ENCODE results near the gene SERINC1. TPM values are rescaled to one million over a fixed set of nuclear protein-coding genes. Genes with fewer than 3 reads are reported as not detected.

The SERINC1 gene
- total RNA-seq, 2 donors from 2014 or later, result 61.3 to 78.2 TPM

DNA sequence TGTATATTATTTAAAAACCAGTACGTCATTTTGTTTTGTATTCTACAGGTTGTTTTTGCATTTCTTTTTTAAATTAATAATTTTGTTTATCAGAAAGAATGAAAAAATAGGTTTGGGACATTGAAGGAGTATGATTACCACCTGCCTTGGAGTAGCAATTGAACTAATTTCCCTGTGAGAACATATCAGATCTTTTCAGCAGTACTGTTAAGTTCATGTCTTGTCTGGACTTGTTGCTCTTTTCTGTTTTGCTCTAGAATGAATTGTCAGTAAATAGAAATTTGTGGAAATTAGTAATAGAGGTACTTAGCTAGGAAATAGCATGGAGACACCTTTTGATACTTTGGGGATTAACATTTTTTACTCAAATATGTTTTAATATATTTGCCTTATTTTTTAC, 47.9 kb downstream of the SERINC1 start:
- no peaks in the 10 kb centered on the region for H3K27me3 Mint-ChIP-seq (ENCODE audit: low read depth)
- peaks cover 9% of the 10 kb centered on the region for H3K4me1 Mint-ChIP-seq (ENCODE audit: low read depth)
- no peak overlapping the region for H3K4me3 Mint-ChIP-seq
- no peak overlapping the region for H3K27ac Mint-ChIP-seq
- H3K36me3 Mint-ChIP-seq (ENCODE audit: insufficient read depth in 2 of 2), result peaks cover 6 to 35% of the 10 kb centered on the region in 2 donors
- H3K9me3 Mint-ChIP-seq, result no peaks in the 10 kb centered on the region
- ATAC-seq (replicated peaks in 1 of 2), result no peak
- no peak for DNase-seq

DNA sequence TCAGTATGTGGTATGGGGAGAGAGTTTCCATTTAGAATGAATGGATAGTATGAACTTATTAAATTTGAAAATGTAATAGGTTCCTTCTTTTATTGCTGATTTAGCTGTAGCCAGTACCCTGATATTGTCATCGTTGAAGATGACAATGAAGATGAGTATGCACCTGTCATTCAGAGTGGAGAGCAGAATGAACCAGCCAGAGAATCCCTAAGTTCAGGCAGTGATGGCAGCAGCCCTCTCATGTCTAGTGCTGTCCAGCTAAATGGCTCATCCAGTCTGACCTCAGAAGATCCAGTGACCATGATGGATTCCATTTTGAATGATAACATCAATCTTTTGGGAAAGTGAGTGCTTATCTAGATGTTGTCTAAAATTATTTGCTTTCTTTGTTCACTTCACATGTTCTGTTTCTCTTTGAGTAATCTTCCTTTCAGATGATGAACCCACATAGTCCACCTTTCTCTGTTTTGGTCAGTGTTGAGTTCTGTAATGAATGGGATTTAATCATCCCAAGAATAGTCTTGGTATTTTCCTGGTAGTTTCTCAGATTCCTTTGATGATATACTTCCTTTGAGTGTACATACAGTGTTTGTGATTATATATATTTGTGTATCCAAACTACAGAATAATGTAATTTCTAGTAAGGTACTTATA, 48.9 kb downstream of the SERINC1 start:
- Mint-ChIP-seq H3K36me3 (ENCODE audit: insufficient read depth in 2 of 2) (peaks cover 6 to 35% of the 10 kb centered on the region in 2 donors), H3K4me3 (no peak overlapping the region), H3K27me3 (ENCODE audit: low read depth) (no peaks in the 10 kb centered on the region), H3K27ac (peak overlapping the region; percentile 62), H3K4me1 (ENCODE audit: low read depth) (peaks cover 9% of the 10 kb centered on the region), H3K9me3 (no peaks in the 10 kb centered on the region)
- ATAC-seq (replicated peaks in 1 of 2) (peak; percentile 83 to 86), DNase-seq (no peak)

- ATAC-seq (replicated peaks in 1 of 2), result no peak
- Mint-ChIP-seq H3K4me3 (no peak overlapping the region), H3K27me3 (ENCODE audit: low read depth) (no peaks in the 10 kb centered on the region), H3K9me3 (no peaks in the 10 kb centered on the region), H3K27ac (no peak overlapping the region), H3K36me3 (ENCODE audit: insufficient read depth in 2 of 2) (peaks cover 6 to 33% of the 10 kb centered on the region in 2 donors), H3K4me1 (ENCODE audit: low read depth) (peaks cover 9% of the 10 kb centered on the region)
- no peak for DNase-seq
Observed at GRCh38 chr6:122422003-122422402, 49.6 kb downstream of the SERINC1 start.

DNA sequence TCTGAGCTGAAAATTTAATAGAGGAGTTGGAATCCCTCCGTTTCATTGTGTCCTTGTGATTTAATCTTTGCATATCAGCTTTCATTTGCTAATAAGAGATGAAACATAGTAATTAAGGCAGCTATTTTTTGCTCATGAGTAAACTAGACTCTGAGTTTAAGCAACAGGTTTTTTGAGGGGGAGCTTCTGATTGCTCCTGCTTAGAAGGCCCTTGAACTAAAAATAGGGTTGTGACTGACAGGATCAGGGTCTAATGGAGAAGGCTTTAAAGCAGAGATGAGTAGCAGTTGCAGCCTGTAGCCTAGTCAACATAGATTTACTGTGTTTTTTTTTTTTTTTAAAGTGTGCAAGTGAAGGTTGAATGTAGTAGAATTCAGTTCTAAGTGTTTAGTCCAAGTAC, 54.8 kb downstream of the SERINC1 start:
- H3K27me3 Mint-ChIP-seq (ENCODE audit: low read depth), result no peaks in the 10 kb centered on the region

DNA sequence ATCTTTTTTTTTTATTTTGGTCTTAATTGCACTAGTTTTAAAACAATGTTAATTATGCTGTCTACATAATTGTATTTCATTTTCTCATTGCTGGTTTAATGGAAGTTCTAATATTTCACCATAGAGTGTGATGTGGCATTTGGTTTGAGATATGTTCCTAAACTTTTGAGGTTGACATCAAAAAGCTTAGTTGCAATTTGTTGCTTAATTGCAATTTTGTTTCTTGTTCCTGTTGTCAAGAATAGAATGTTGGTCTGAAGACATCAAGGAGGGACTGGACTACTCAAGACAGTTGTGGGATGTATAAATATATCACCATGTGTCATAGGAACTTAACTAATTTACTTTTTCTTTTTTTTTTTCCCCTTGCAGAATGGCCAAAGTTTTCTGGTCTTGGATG, 59.6 kb downstream of the SERINC1 start:
- Mint-ChIP-seq H3K27ac (peak overlapping the region; percentile 27), H3K36me3 (ENCODE audit: insufficient read depth in 2 of 2) (peaks cover 4 to 30% of the 10 kb centered on the region in 2 donors), H3K27me3 (ENCODE audit: low read depth) (no peaks in the 10 kb centered on the region)

More for the DNA sequence above, 54.8 kb downstream of the SERINC1 start:
- H3K27ac Mint-ChIP-seq, result no peak overlapping the region
- peaks cover 4 to 27% of the 10 kb centered on the region in 2 donors for H3K36me3 Mint-ChIP-seq (ENCODE audit: insufficient read depth in 2 of 2)
- no peaks in the 10 kb centered on the region for H3K9me3 Mint-ChIP-seq
- H3K4me1 Mint-ChIP-seq (ENCODE audit: low read depth), result no peaks in the 10 kb centered on the region
- DNase-seq (no peak), ATAC-seq (replicated peaks in 1 of 2) (no peak)
- no peak overlapping the region for H3K4me3 Mint-ChIP-seq

GRCh38 chr6:122408702-122409458, 62.7 kb downstream of the SERINC1 start:
- Mint-ChIP-seq H3K27ac (peak overlapping the region; percentile 100), H3K4me3 (peak overlapping the region; percentile 82 to 95), H3K4me1 (ENCODE audit: low read depth) (peaks cover 75% of the 10 kb centered on the region), H3K27me3 (ENCODE audit: low read depth) (no peaks in the 10 kb centered on the region), H3K36me3 (ENCODE audit: insufficient read depth in 2 of 2) (peaks cover 5 to 33% of the 10 kb centered on the region in 2 donors), H3K9me3 (peaks cover 2% of the 10 kb centered on the region in 2 donors)
- peak; percentile 52 to 53 for ATAC-seq (replicated peaks in 1 of 2)
- no peak for DNase-seq

More for the DNA sequence above, 59.6 kb downstream of the SERINC1 start:
- Mint-ChIP-seq H3K4me3 (peak overlapping the region in 1 of 2 donors; percentile 18), H3K9me3 (no peaks in the 10 kb centered on the region), H3K4me1 (ENCODE audit: low read depth) (peaks cover 44% of the 10 kb centered on the region)
- ATAC-seq (replicated peaks in 1 of 2) (no peak), DNase-seq (no peak)

GRCh38 chr6:122408240-122408639, 63.4 kb downstream of the SERINC1 start:
- H3K9me3 Mint-ChIP-seq, result peaks cover 2% of the 10 kb centered on the region in 2 donors
- DNase-seq (no peak), ATAC-seq (replicated peaks in 1 of 2) (no peak)
- H3K4me1 Mint-ChIP-seq (ENCODE audit: low read depth), result peaks cover 77% of the 10 kb centered on the region
- H3K4me3 Mint-ChIP-seq, result peak overlapping the region; percentile 82 to 95
- H3K36me3 Mint-ChIP-seq (ENCODE audit: insufficient read depth in 2 of 2), result peaks cover 5 to 28% of the 10 kb centered on the region in 2 donors
- peak overlapping the region; percentile 100 for H3K27ac Mint-ChIP-seq
- no peaks in the 10 kb centered on the region for H3K27me3 Mint-ChIP-seq (ENCODE audit: low read depth)

GRCh38 chr6:122407712-122408111, 63.9 kb downstream of the SERINC1 start:
- Mint-ChIP-seq H3K27ac (peak overlapping the region; percentile 100), H3K4me3 (peak overlapping the region in 1 of 2 donors; percentile 95), H3K4me1 (ENCODE audit: low read depth) (peaks cover 78% of the 10 kb centered on the region), H3K36me3 (ENCODE audit: insufficient read depth in 2 of 2) (peaks cover 5 to 27% of the 10 kb centered on the region in 2 donors), H3K27me3 (ENCODE audit: low read depth) (no peaks in the 10 kb centered on the region), H3K9me3 (peaks cover 2% of the 10 kb centered on the region in 2 donors)
- DNase-seq (no peak), ATAC-seq (replicated peaks in 1 of 2) (no peak)

- DNase-seq (no peak), ATAC-seq (replicated peaks in 1 of 2) (no peak)
- peaks cover 90% of the 10 kb centered on the region for H3K4me1 Mint-ChIP-seq (ENCODE audit: low read depth)
- no peaks in the 10 kb centered on the region for H3K27me3 Mint-ChIP-seq (ENCODE audit: low read depth)
- H3K9me3 Mint-ChIP-seq, result peaks cover 2% of the 10 kb centered on the region in 2 donors
- no peak overlapping the region for H3K4me3 Mint-ChIP-seq
- H3K27ac Mint-ChIP-seq, result no peak overlapping the region
- H3K36me3 Mint-ChIP-seq (ENCODE audit: insufficient read depth in 2 of 2), result peaks cover 1 to 14% of the 10 kb centered on the region in 2 donors
Observed at GRCh38 chr6:122406187-122406586, 65.4 kb downstream of the SERINC1 start.

- DNase-seq, result no peak
- peak overlapping the region; percentile 27 for H3K27ac Mint-ChIP-seq
- no peak overlapping the region for H3K4me3 Mint-ChIP-seq
- H3K9me3 Mint-ChIP-seq, result peaks cover 2% of the 10 kb centered on the region in 2 donors
- peak in 1 of 2 donors; percentile 41 for ATAC-seq (replicated peaks in 1 of 2)
- H3K36me3 Mint-ChIP-seq (ENCODE audit: insufficient read depth in 2 of 2), result peaks cover 1 to 11% of the 10 kb centered on the region in 2 donors
- H3K27me3 Mint-ChIP-seq (ENCODE audit: low read depth), result no peaks in the 10 kb centered on the region
- H3K4me1 Mint-ChIP-seq (ENCODE audit: low read depth), result peaks cover 90% of the 10 kb centered on the region
Observed at GRCh38 chr6:122405417-122405816, 66.2 kb downstream of the SERINC1 start.

DNA sequence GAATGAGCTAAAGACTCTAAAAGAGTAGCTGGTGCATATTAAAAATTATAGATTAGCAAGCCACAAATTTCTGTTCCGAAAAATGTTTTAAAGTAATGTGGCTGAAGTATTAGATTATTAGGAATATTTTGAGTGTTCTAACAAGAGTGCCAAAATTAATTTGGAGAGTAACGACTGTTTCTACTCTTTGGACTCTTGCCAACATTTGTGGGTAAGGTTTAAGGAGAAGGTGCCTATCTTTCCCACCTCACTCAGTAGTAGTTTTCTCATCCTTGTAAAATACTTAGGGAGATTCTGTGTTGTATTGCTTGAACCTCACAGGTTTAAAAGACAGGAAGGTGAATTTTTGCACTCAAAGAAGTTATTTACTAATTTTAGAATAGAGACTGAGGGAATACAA, 67.2 kb downstream of the SERINC1 start:
- Mint-ChIP-seq H3K9me3 (peaks cover 2% of the 10 kb centered on the region in 2 donors), H3K27me3 (ENCODE audit: low read depth) (no peaks in the 10 kb centered on the region), H3K4me1 (ENCODE audit: low read depth) (peaks cover 80% of the 10 kb centered on the region), H3K27ac (no peak overlapping the region), H3K4me3 (no peak overlapping the region), H3K36me3 (ENCODE audit: insufficient read depth in 2 of 2) (peaks cover 4 to 13% of the 10 kb centered on the region in 2 donors)
- no peak for ATAC-seq (replicated peaks in 1 of 2)
- DNase-seq, result no peak

GRCh38 chr6:122401104-122401503, 70.5 kb downstream of the SERINC1 start:
- Mint-ChIP-seq H3K27me3 (ENCODE audit: low read depth) (no peaks in the 10 kb centered on the region), H3K36me3 (ENCODE audit: insufficient read depth in 2 of 2) (peaks cover 4 to 5% of the 10 kb centered on the region in 2 donors), H3K27ac (peak overlapping the region; percentile 82), H3K4me1 (ENCODE audit: low read depth) (peaks cover 47% of the 10 kb centered on the region), H3K9me3 (no peaks in the 10 kb centered on the region), H3K4me3 (peak overlapping the region; percentile 84 to 98)
- ATAC-seq (replicated peaks in 1 of 2) (no peak), DNase-seq (no peak)

DNA sequence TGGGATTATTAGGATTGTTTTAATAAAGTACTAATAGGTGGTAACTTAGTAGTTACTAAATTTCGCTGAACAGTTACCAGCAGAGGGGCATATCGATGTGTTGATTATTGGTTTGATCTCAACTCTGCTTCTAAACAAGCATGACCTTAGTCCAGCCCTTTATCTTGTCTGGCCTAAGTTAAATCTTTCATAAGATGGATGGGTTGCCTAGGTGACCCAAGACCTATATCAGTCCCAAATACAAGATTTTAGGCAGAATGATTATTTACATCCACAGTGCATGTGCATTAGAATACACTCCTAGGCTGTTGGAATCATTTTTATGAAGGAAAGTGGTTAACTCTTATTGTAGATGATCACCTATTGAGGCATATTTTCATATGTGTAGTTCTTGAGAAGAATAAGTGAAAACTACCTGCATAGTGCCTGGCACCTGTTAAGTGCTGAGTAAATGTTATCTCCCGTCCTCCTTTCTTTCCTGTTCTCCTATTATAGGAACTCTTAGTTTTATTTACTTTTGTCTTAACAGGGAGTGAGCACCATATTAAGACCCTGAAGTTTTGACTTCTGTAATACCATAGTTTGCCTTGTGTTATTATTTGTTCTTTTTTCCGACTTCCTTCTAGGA, 71.0 kb downstream of the SERINC1 start:
- Mint-ChIP-seq H3K36me3 (ENCODE audit: insufficient read depth in 2 of 2) (peaks cover 3 to 4% of the 10 kb centered on the region in 2 donors), H3K9me3 (no peaks in the 10 kb centered on the region)

More for the DNA sequence above, 71.0 kb downstream of the SERINC1 start:
- ATAC-seq (replicated peaks in 1 of 2) (no peak), DNase-seq (no peak)
- H3K4me3 Mint-ChIP-seq, result peak overlapping the region; percentile 84 to 98
- H3K27me3 Mint-ChIP-seq (ENCODE audit: low read depth), result no peaks in the 10 kb centered on the region
- peaks cover 41% of the 10 kb centered on the region for H3K4me1 Mint-ChIP-seq (ENCODE audit: low read depth)
- peak overlapping the region; percentile 89 for H3K27ac Mint-ChIP-seq

Data from activated T-cell treated with anti-CD3 and anti-CD28 coated beads, Interleukin-2, amount 50 U/mL, for 72 hours (primary cell).